ENCODE measurements around the gene MOB2. TPM values are rescaled to one million over a fixed set of nuclear protein-coding genes. Genes with fewer than 3 reads are reported as not detected.

MOB2 gene
- total RNA-seq, 1 donor from 2014 or later, result 49.5 TPM

DNA sequence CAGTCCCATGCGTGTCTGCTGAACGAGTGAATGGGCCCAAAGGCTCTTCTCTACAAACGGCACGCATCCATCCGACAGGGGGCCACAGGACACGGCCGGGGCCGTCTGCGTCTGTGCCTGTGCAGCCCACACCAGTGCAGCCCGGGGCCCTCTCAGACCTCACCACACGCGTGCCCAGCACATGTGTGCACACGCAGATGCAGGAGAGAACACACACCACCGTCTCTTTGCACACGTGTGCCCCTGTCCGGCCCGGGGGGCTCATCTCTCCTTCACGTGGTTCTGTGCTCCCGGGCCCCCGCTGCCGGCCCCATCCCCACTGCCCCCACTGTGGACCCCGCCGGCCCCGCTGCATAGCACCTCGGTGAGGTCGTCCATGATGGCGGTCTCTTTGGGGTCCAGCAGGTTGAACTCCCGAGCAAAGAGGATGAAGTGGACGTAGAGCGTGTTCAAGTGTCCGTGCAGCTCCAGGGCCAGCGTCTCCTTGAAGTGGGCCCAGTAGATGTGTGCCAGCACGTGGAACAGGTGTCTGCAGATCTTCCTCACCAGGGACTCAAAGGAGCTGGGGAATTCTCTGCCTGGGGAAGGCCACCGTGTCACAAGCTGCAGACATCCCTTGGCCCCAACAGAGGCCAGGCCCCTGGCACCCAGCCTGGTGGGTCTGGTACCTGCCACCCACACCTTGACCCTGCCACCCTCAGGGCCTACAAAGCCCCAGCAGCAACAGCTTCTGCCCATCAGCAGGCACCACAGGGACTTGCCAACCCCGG is 16.5 kb downstream of the MOB2 start:
- no peaks in the 10 kb centered on the region for H3K27me3 ChIP-seq (ENCODE audit: low read depth)
- intact Hi-C loops (cut with micrococcal nuclease), result no loop called here

DNA sequence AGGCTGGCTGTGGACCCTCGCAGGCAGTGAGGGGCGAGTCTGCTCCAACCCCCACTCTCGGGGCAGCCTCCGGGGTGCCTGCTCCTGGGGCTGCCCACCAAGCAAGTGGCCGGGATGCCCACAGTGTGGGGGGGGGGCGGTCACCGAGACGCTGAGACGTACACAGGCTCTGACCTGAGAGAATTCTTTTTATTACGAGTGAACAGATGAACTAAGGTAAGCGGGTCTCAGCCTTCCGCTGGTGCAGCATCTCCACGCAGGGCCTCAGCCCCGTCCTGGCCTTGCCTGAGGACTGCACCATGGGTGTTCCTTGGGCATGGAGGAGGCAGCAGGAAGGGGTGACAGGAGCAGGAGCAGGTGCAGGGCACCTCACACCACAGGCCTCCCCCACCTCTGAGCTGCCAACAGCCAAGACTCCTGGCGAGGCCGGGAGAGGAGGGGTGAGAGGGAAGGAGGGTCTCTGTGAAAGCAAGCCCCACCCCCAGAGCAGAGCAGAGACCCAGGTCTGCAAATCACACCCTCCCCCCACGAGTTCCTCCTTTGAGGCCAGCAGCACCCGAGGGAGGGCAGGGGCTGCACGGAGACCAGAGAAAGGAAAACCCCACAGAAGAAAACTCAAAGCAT is 17.2 kb downstream of the MOB2 start:
- TF ChIP-seq, protein P1, sequence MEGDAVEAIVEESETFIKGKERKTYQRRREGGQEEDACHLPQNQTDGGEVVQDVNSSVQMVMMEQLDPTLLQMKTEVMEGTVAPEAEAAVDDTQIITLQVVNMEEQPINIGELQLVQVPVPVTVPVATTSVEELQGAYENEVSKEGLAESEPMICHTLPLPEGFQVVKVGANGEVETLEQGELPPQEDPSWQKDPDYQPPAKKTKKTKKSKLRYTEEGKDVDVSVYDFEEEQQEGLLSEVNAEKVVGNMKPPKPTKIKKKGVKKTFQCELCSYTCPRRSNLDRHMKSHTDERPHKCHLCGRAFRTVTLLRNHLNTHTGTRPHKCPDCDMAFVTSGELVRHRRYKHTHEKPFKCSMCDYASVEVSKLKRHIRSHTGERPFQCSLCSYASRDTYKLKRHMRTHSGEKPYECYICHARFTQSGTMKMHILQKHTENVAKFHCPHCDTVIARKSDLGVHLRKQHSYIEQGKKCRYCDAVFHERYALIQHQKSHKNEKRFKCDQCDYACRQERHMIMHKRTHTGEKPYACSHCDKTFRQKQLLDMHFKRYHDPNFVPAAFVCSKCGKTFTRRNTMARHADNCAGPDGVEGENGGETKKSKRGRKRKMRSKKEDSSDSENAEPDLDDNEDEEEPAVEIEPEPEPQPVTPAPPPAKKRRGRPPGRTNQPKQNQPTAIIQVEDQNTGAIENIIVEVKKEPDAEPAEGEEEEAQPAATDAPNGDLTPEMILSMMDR (IDR thresholded peaks at IDR 0.05; ENCODE audit: borderline replicate concordance), result no peak
- Histone ChIP-seq H3K9me3 (replicated peaks) (no peaks in the 10 kb centered on the region), H3K36me3 (peaks cover 58% of the 10 kb centered on the region), H3K27ac (replicated peaks) (no peak overlapping the region), H3K4me3 (no peak overlapping the region), H3K27me3 (ENCODE audit: low read depth) (no peaks in the 10 kb centered on the region), H3K4me1 (peaks cover 13% of the 10 kb centered on the region)
- intact Hi-C loops (cut with micrococcal nuclease), result no loop called here
- DNase-seq, result no peak

More for the DNA sequence above, 16.5 kb downstream of the MOB2 start:
- Histone ChIP-seq H3K4me1 (peaks cover 13% of the 10 kb centered on the region), H3K27ac (replicated peaks) (no peak overlapping the region), H3K36me3 (peaks cover 65% of the 10 kb centered on the region), H3K4me3 (no peak overlapping the region), H3K9me3 (replicated peaks) (no peaks in the 10 kb centered on the region)
- no peak for DNase-seq
- TF ChIP-seq, protein P1 (IDR thresholded peaks at IDR 0.05; ENCODE audit: borderline replicate concordance), result no peak

GRCh38 chr11:1468473-1469066 is 18.0 kb downstream of the MOB2 start:
- TF ChIP-seq, protein P1 (IDR thresholded peaks at IDR 0.05; ENCODE audit: borderline replicate concordance), result no peak
- H3K36me3 ChIP-seq, result peaks cover 50% of the 10 kb centered on the region

GRCh38 chr11:1468002-1468401 is 18.6 kb downstream of the MOB2 start:
- intact Hi-C loops (cut with micrococcal nuclease), result no loop called here
- Histone ChIP-seq H3K4me3 (no peak overlapping the region), H3K9me3 (replicated peaks) (no peaks in the 10 kb centered on the region), H3K27me3 (ENCODE audit: low read depth) (no peaks in the 10 kb centered on the region), H3K36me3 (peaks cover 44% of the 10 kb centered on the region), H3K27ac (replicated peaks) (peak overlapping the region; percentile 20), H3K4me1 (peaks cover 13% of the 10 kb centered on the region)
- no peak for DNase-seq
- TF ChIP-seq, protein P1 (IDR thresholded peaks at IDR 0.05; ENCODE audit: borderline replicate concordance), result no peak

More at GRCh38 chr11:1468473-1469066, 18.0 kb downstream of the MOB2 start:
- no peak overlapping the region for H3K4me3 ChIP-seq
- no peaks in the 10 kb centered on the region for H3K27me3 ChIP-seq (ENCODE audit: low read depth)
- peaks cover 13% of the 10 kb centered on the region for H3K4me1 ChIP-seq
- intact Hi-C loops (cut with micrococcal nuclease), result no loop called here
- H3K9me3 ChIP-seq (replicated peaks), result no peaks in the 10 kb centered on the region
- DNase-seq, result no peak
- H3K27ac ChIP-seq (replicated peaks), result peak overlapping the region; percentile 20

DNA sequence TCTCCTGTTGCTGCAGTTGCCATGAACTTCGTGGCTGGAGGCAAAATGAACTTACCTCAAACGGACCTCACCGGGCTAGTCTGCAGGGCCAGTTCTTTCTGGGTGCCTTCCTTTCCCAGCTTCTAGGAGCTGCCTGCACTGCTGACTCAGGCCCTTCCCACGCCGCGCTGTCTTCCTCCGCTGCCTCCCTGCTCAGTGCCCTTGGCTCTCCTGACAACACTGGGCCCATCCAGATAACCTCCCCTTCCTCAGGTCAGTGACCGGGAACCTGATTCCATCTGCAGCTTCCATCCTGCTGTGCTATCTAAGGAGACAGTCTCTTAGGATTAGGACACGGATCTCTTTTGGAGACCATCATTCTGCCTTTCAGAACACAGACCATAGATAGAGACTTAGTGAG is 19.3 kb downstream of the MOB2 start:
- no peaks in the 10 kb centered on the region for H3K9me3 ChIP-seq (replicated peaks)
- TF ChIP-seq, protein P1 (IDR thresholded peaks at IDR 0.05; ENCODE audit: borderline replicate concordance), result no peak
- intact Hi-C loops (cut with micrococcal nuclease), result no loop called here
- H3K27ac ChIP-seq (replicated peaks), result no peak overlapping the region
- peaks cover 40% of the 10 kb centered on the region for H3K36me3 ChIP-seq
- DNase-seq, result no peak
- H3K4me1 ChIP-seq, result peaks cover 13% of the 10 kb centered on the region
- H3K4me3 ChIP-seq, result no peak overlapping the region
- no peaks in the 10 kb centered on the region for H3K27me3 ChIP-seq (ENCODE audit: low read depth)
